ENCODE measurements around the gene AHNAK.
A peak's percentile ranks its signal among the peaks of the same experiment; 100 is the strongest.
"Not testable (repeated sequence)": the region's sequence is repeated elsewhere in the genome, so short reads cannot be mapped to it uniquely, and the experiment has no call there.

AHNAK gene

GRCh38 chr11:62573006-62573591 lies 26.5 kb upstream of the AHNAK start:
- DNase-seq: peak; percentile 23

- no peak for DNase-seq
These were observed 25.8 kb upstream of the AHNAK start for GRCh38 chr11:62572431-62572830.

- not testable (repeated sequence) for DNase-seq
These were observed 24.9 kb upstream of the AHNAK start for GRCh38 chr11:62571493-62571892.

- DNase-seq: not testable (repeated sequence)
These were observed 24.3 kb upstream of the AHNAK start for GRCh38 chr11:62570903-62571302.

GRCh38 chr11:62569611-62570010 lies 23.0 kb upstream of the AHNAK start:
- DNase-seq: no peak

- no peak for DNase-seq
These were observed 20.5 kb upstream of the AHNAK start for GRCh38 chr11:62567018-62567633.

- DNase-seq: no peak
These were observed 19.6 kb upstream of the AHNAK start for GRCh38 chr11:62566247-62566646.

- DNase-seq: no peak
These were observed 18.6 kb upstream of the AHNAK start for GRCh38 chr11:62565100-62565802.

GRCh38 chr11:62561677-62562230 lies 15.1 kb upstream of the AHNAK start:
- DNase-seq: not testable (repeated sequence)

- DNase-seq: peak; percentile 73
These were observed 14.0 kb upstream of the AHNAK start for GRCh38 chr11:62560566-62561103.

GRCh38 chr11:62559626-62560025 lies 13.0 kb upstream of the AHNAK start:
- DNase-seq: not testable (repeated sequence)

- no peak for DNase-seq
These were observed 12.6 kb upstream of the AHNAK start for GRCh38 chr11:62559204-62559603.

- DNase-seq: no peak
These were observed 12.1 kb upstream of the AHNAK start for GRCh38 chr11:62558669-62559068.

GRCh38 chr11:62556875-62557631 lies 10.4 kb upstream of the AHNAK start:
- DNase-seq: peak; percentile 18

GRCh38 chr11:62556108-62556874 lies 9.7 kb upstream of the AHNAK start:
- peak; percentile 74 for DNase-seq

- peak; percentile 53 for DNase-seq
These were observed 9.0 kb upstream of the AHNAK start for GRCh38 chr11:62555464-62556107.

- DNase-seq: peak; percentile 56
These were observed 8.0 kb upstream of the AHNAK start for GRCh38 chr11:62554387-62555167.

GRCh38 chr11:62553839-62554361 lies 7.3 kb upstream of the AHNAK start:
- no peak for DNase-seq

- peak; percentile 73 for DNase-seq
These were observed 6.7 kb upstream of the AHNAK start for GRCh38 chr11:62553080-62553838.
